GM12878 (cell line): ENCODE data around the gene GOPC. TPM values are rescaled to one million over a fixed set of nuclear protein-coding genes. Genes with fewer than 3 reads are reported as not detected.

Experiments used
- ASH2L ChIP-seq: fragments of 300-600, 200-600 bp; sonication (generic); IDR thresholded peaks from 2 replicates; pipeline ENCODE4 v1.6.1; 2017; ENCODE audit warnings: low read depth, mild to moderate bottlenecking, borderline replicate concordance
- BMI1 ChIP-seq: fragments of 450-650 bp; IDR thresholded peaks from 2 replicates; pipeline ENCODE4 v1.6.1; 2016; ENCODE audit warnings: mild to moderate bottlenecking, moderate library complexity, borderline replicate concordance
- ESRRA ChIP-seq: IDR thresholded peaks from 2 replicates; pipeline ENCODE4 v1.6.1; 2012; ENCODE audit warnings: mild to moderate bottlenecking, low read length, improper control_type of control experiment
- EZH2 ChIP-seq: IDR thresholded peaks from 2 replicates; pipeline ENCODE4 v1.6.1; 2012; ENCODE audit warnings: low read depth, mild to moderate bottlenecking, control low read depth, inconsistent platforms, low read length, borderline replicate concordance; ENCODE audit not compliant: control insufficient read depth
- MEF2A ChIP-seq: IDR thresholded peaks from 2 replicates; pipeline ENCODE4 v1.6.1; 2011; ENCODE audit warnings: low read depth, mild to moderate bottlenecking, low read length, moderate library complexity; ENCODE audit not compliant: insufficient read depth
- PAX5 ChIP-seq: IDR thresholded peaks from 2 replicates; pipeline ENCODE4 v1.6.1; 2011; ENCODE audit warnings: low read depth, low read length, borderline replicate concordance
- RCOR1 ChIP-seq: conservative IDR thresholded peaks from 2 replicates; pipeline ENCODE4 v1.6.1; 2012; ENCODE audit warnings: low read depth, low read length, improper control_type of control experiment
- SIN3A ChIP-seq: IDR thresholded peaks from 2 replicates; pipeline ENCODE4 v1.6.1; 2012; ENCODE audit warnings: low read depth, low read length, improper control_type of control experiment
- SREBF1 ChIP-seq: IDR thresholded peaks from 2 replicates; pipeline ENCODE4 v1.6.1; 2012; ENCODE audit warnings: mild to moderate bottlenecking, low read length
- STAT1 ChIP-seq: fragments of 450-650 bp; conservative IDR thresholded peaks from 2 replicates; pipeline ENCODE4 v1.6.1; 2014; ENCODE audit warnings: antibody characterized with exemption, mild to moderate bottlenecking
- STAT3 ChIP-seq: IDR thresholded peaks from 2 replicates; pipeline ENCODE4 v1.6.1; 2011; ENCODE audit warnings: low read depth, low read length, improper control_type of control experiment
- SUPT20H ChIP-seq: IDR thresholded peaks from 2 replicates; pipeline ENCODE4 v1.6.1; 2011; ENCODE audit warnings: low read depth, mild to moderate bottlenecking, low read length, moderate library complexity, borderline replicate concordance; ENCODE audit not compliant: control insufficient read depth
- SUZ12 ChIP-seq: fragments of 200-600 bp; sonication (generic); IDR thresholded peaks from one replicate; pipeline ENCODE4 v1.6.1; 2018; ENCODE audit warnings: antibody characterized with exemption, mild to moderate bottlenecking; ENCODE audit not compliant: unreplicated experiment
- ZBED1 ChIP-seq: IDR thresholded peaks from 2 replicates; pipeline ENCODE4 v1.6.1; 2016; ENCODE audit warnings: borderline replicate concordance
- ZNF274 ChIP-seq: IDR thresholded peaks from one replicate; pipeline ENCODE4 v1.8.0; 2011; ENCODE audit not compliant: insufficient read length, insufficient read depth
- ZNF384 ChIP-seq: IDR thresholded peaks from 2 replicates; pipeline ENCODE4 v1.6.1; 2012; ENCODE audit warnings: low read depth, mild to moderate bottlenecking, low read length, improper control_type of control experiment, borderline replicate concordance
- ZNF622 ChIP-seq: fragments of 450-650 bp; IDR thresholded peaks from 2 replicates; pipeline ENCODE4 v1.6.1; 2017; ENCODE audit warnings: mild to moderate bottlenecking, inconsistent platforms
- ZSCAN29 ChIP-seq: fragments of 450-650 bp; IDR thresholded peaks from 2 replicates; pipeline ENCODE4 v1.6.1; 2017; ENCODE audit warnings: mild to moderate bottlenecking, moderate library complexity
- polyA plus RNA-seq, 11 experiments: library from polyadenylated mRNA; depleted of rRNA in 4 of 11; unstranded in 6 of 11; stranded (reverse) in 5 of 11; fragments of >200 nt; fragmentation: Nextera tagmentation in 4 of 11; fragmentation: Illumina TruSeq in 1 of 11; extraction: Ambion mirVana in 4 of 11; extraction: Trizol in 1 of 11; gene quantifications; 1 replicate in 1 of 11; 2 replicates in 10 of 11; pipeline versions ENCODE4 v1.2.1 to v1.2.3, GENCODE V29; 2011 to 2016; ENCODE audit warnings: inconsistent platforms in 2 of 11, missing spikeins in 2 of 11, low read depth in 1 of 11
- total RNA-seq, 4 experiments: library from RNA; depleted of rRNA in 3 of 4; stranded (reverse); fragments of >200 nt in 3 of 4; fragmentation: Illumina TruSeq in 1 of 4; extraction: Trizol in 1 of 4; gene quantifications; 2 replicates each; pipeline versions ENCODE4 v1.2.1 to v1.2.3, GENCODE V29; 2013 to 2021
- TF ChIP-seq, protein P1 (sequence below): IDR thresholded peaks from 2 replicates; pipeline ENCODE4 v1.6.1; 2012; ENCODE audit warnings: low read depth, low read length, improper control_type of control experiment
- TF ChIP-seq, protein P2 (sequence below): fragments of 450-650 bp; IDR thresholded peaks from 2 replicates; pipeline ENCODE4 v1.6.1; 2014; ENCODE audit warnings: mild to moderate bottlenecking
- TF ChIP-seq, protein P3 (sequence below): fragments of 450-650 bp; formaldehyde crosslinking; IDR thresholded peaks from 2 replicates; pipeline ENCODE4 v1.5.0; 2022; ENCODE audit warnings: mild to moderate bottlenecking, missing genetic modification characterization
- TF ChIP-seq, protein P4 (sequence below): fragments of 450-650 bp; IDR thresholded peaks from 2 replicates; pipeline ENCODE4 v1.6.1; 2017; ENCODE audit warnings: low read depth, mild to moderate bottlenecking, moderate library complexity

Gene GOPC
- total and polyA plus RNA-seq, 10 of the 15 experiments (the other 5 are each of a cell fraction or from before 2014, with no cell fraction given): 5.8 to 28.5 (median 18.0) TPM

DNA sequence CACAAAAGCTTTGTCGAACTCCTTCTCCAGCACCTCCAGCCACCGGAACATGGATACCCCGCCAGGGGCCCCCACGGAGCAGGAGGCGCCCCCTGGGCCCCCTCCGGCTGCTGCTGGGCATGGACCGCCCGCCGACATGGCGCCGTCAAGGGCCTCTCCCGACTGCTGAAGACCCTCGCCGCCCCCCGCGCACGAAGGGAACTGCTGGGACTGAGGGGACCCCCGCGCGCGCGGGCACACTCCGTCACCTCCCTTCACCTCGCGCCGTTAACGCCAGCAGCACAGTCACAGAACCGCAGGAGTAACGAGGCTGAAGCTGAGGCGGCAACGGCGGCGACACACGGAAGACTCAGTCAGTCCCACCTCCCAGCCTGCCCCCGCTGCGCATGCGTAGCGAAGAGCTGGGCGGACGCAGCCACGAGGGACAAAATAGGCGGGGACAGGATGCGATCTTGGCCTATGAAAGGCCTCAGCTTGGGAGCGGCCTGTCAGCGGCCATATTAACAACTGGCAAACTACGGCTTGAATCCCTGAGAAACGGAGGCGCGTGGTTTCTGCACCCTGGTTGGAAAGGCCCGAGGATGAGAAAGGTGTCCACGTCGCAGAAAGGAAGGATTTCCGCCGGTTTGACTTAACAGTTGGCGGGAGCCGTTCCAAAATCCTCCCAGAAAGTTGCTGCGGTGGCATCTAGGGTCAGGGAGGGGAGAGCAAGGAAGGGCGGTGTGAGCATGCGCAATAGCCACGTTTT is at the start of gene GOPC (continued):
- TF ChIP-seq SUZ12 (no peak), ASH2L (peak; percentile 72; the same call in 1 of the 2 replicates), ZNF274 (no peak), SREBF1 (no peak), STAT1 (no peak), STAT3 (no peak), ZBED1 (no peak), SUPT20H (no peak), ZSCAN29 (no peak), ZNF622 (no peak), ZNF384 (no peak), PAX5 (no peak), EZH2 (no peak), BMI1 (no peak), MEF2A (no peak), SIN3A (peak; percentile 57; the same call in 1 of the 2 replicates), ESRRA (no peak), RCOR1 (no peak)
- TF ChIP-seq, protein P1, sequence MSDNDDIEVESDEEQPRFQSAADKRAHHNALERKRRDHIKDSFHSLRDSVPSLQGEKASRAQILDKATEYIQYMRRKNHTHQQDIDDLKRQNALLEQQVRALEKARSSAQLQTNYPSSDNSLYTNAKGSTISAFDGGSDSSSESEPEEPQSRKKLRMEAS: peak; percentile 51; the same call in 1 of the 2 replicates
- TF ChIP-seq, protein P2, sequence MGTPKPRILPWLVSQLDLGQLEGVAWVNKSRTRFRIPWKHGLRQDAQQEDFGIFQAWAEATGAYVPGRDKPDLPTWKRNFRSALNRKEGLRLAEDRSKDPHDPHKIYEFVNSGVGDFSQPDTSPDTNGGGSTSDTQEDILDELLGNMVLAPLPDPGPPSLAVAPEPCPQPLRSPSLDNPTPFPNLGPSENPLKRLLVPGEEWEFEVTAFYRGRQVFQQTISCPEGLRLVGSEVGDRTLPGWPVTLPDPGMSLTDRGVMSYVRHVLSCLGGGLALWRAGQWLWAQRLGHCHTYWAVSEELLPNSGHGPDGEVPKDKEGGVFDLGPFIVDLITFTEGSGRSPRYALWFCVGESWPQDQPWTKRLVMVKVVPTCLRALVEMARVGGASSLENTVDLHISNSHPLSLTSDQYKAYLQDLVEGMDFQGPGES: no peak
- TF ChIP-seq, protein P3, sequence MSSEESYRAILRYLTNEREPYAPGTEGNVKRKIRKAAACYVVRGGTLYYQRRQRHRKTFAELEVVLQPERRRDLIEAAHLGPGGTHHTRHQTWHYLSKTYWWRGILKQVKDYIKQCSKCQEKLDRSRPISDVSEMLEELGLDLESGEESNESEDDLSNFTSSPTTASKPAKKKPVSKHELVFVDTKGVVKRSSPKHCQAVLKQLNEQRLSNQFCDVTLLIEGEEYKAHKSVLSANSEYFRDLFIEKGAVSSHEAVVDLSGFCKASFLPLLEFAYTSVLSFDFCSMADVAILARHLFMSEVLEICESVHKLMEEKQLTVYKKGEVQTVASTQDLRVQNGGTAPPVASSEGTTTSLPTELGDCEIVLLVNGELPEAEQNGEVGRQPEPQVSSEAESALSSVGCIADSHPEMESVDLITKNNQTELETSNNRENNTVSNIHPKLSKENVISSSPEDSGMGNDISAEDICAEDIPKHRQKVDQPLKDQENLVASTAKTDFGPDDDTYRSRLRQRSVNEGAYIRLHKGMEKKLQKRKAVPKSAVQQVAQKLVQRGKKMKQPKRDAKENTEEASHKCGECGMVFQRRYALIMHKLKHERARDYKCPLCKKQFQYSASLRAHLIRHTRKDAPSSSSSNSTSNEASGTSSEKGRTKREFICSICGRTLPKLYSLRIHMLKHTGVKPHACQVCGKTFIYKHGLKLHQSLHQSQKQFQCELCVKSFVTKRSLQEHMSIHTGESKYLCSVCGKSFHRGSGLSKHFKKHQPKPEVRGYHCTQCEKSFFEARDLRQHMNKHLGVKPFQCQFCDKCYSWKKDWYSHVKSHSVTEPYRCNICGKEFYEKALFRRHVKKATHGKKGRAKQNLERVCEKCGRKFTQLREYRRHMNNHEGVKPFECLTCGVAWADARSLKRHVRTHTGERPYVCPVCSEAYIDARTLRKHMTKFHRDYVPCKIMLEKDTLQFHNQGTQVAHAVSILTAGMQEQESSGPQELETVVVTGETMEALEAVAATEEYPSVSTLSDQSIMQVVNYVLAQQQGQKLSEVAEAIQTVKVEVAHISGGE (CRISPR knock-in tag): no peak
- TF ChIP-seq, protein P4, sequence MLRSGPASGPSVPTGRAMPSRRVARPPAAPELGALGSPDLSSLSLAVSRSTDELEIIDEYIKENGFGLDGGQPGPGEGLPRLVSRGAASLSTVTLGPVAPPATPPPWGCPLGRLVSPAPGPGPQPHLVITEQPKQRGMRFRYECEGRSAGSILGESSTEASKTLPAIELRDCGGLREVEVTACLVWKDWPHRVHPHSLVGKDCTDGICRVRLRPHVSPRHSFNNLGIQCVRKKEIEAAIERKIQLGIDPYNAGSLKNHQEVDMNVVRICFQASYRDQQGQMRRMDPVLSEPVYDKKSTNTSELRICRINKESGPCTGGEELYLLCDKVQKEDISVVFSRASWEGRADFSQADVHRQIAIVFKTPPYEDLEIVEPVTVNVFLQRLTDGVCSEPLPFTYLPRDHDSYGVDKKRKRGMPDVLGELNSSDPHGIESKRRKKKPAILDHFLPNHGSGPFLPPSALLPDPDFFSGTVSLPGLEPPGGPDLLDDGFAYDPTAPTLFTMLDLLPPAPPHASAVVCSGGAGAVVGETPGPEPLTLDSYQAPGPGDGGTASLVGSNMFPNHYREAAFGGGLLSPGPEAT: peak; percentile 63; the same call in 1 of the 2 replicates
